Fibroblast of lung (primary cell): ENCODE data around the gene PLEKHH2. TPM values are rescaled to one million over a fixed set of nuclear protein-coding genes. Genes with fewer than 3 reads are reported as not detected.

Experiments
- DNase-seq, 2 donors: peaks; one replicate each; pipeline versions ENCODE4 v3.0.0 to v3.0.0-alpha.2; 2010; ENCODE audit warnings: low read depth in 2 of 2
- H2AFZ ChIP-seq: 2 replicates; pipeline ENCODE4 v1.5.1; 2012; ENCODE audit warnings: low read length, control low read depth, inconsistent platforms
- H3K27ac ChIP-seq: 2 replicates; pipeline ENCODE4 v1.5.1; 2011; ENCODE audit warnings: low read length, control low read depth; ENCODE audit not compliant: insufficient read depth
- H3K27me3 ChIP-seq: 2 replicates; pipeline ENCODE4 v1.5.1; 2011; ENCODE audit warnings: mild to moderate bottlenecking, low read length; ENCODE audit not compliant: control insufficient read depth, insufficient read depth
- H3K36me3 ChIP-seq: 2 replicates; pipeline ENCODE4 v1.5.1; 2011; ENCODE audit warnings: low read length; ENCODE audit not compliant: control insufficient read depth, insufficient read depth
- H3K4me1 ChIP-seq: 2 replicates; pipeline ENCODE4 v1.5.1; 2011; ENCODE audit warnings: low read length; ENCODE audit not compliant: control insufficient read depth, insufficient read depth; ENCODE audit errors: extremely low read depth
- H3K4me2 ChIP-seq: 2 replicates; pipeline ENCODE4 v1.5.1; 2011; ENCODE audit warnings: low read length, control low read depth; ENCODE audit not compliant: insufficient read depth; ENCODE audit errors: extremely low read depth
- H3K4me3 ChIP-seq, 4 experiments: fragments of 200-600 bp in 1 of 4; sonication (generic) in 1 of 4; replicated peaks in 1 of 4; 2 replicates each; pipeline ENCODE4 v1.5.1; 2011 to 2016; ENCODE audit warnings: low read length in 4 of 4, low read depth in 3 of 4, mild to moderate bottlenecking in 3 of 4, control low read depth in 2 of 4, inconsistent platforms in 1 of 4, mixed read lengths in 1 of 4; ENCODE audit not compliant: insufficient read depth in 1 of 4; ENCODE audit errors: control extremely low read depth in 1 of 4
- H3K79me2 ChIP-seq: 2 replicates; pipeline ENCODE4 v1.5.1; 2012; ENCODE audit warnings: mild to moderate bottlenecking, low read length, inconsistent platforms; ENCODE audit not compliant: control insufficient read depth, insufficient read depth
- H3K9ac ChIP-seq: 2 replicates; pipeline ENCODE4 v1.5.1; 2011; ENCODE audit warnings: mild to moderate bottlenecking, low read length, control low read depth; ENCODE audit not compliant: insufficient read depth
- H3K9me3 ChIP-seq: 2 replicates; pipeline ENCODE4 v1.5.1; 2012; ENCODE audit warnings: low read depth, low read length; ENCODE audit not compliant: control insufficient read depth, insufficient read depth
- H4K20me1 ChIP-seq: 2 replicates; pipeline ENCODE4 v1.5.1; 2011; ENCODE audit warnings: low read length; ENCODE audit not compliant: control insufficient read depth, insufficient read depth; ENCODE audit errors: extremely low read depth
- CTCF ChIP-seq, 2 donors: IDR thresholded peaks in 1 of 2; conservative IDR thresholded peaks in 1 of 2; 1 replicate in 1 of 2; 2 replicates in 1 of 2; pipeline ENCODE4 v1.5.1; 2011 to 2012; ENCODE audit warnings: low read length in 2 of 2, control low read depth in 1 of 2, inconsistent platforms in 1 of 2, low read depth in 1 of 2, mild to moderate bottlenecking in 1 of 2
- EZH2 ChIP-seq: IDR thresholded peaks from 2 replicates; pipeline ENCODE4 v1.5.1; 2012; ENCODE audit warnings: low read length, control low read depth, mild to moderate bottlenecking; ENCODE audit errors: missing control alignments
- polyA plus RNA-seq, 2 donors: library from polyadenylated mRNA; depleted of rRNA in 1 of 2; stranded (reverse) in 1 of 2; unstranded in 1 of 2; fragments of >200 nt; gene quantifications; 2 replicates each; pipeline ENCODE4 v1.2.1, GENCODE V29; 2011 to 2012; ENCODE audit warnings: missing spikeins in 1 of 2
- total RNA-seq: library from RNA; depleted of rRNA; stranded (reverse); fragments of >200 nt; gene quantifications from 2 replicates; pipeline ENCODE4 v1.2.1, GENCODE V29; 2014

The PLEKHH2 gene
- total and polyA plus RNA-seq, 2 donors (not counting 1 experiment from before 2014, with no cell fraction given) = 6.9 to 14.0 TPM

- Histone ChIP-seq H4K20me1 (no peaks in the 10 kb centered on the region), H3K36me3 (no peaks in the 10 kb centered on the region), H3K4me3 (no peak overlapping the region), H3K79me2 (no peaks in the 10 kb centered on the region), H3K27ac (no peak overlapping the region), H3K4me2 (no peak overlapping the region), H3K27me3 (no peaks in the 10 kb centered on the region), H3K4me1 (no peaks in the 10 kb centered on the region), H3K9ac (no peak overlapping the region), H3K9me3 (no peaks in the 10 kb centered on the region), H2AFZ (peak overlapping the region; percentile 42)
- TF ChIP-seq CTCF (conservative IDR thresholded peaks at IDR 0.05 in 1 of 2, IDR thresholded peaks at IDR 0.05 in 1 of 2; ENCODE audit: low read depth in 1 of 2, low read length in 2 of 2) = no peak
- no peak for DNase-seq
Observed at GRCh38 chr2:43699761-43700160, 62.7 kb downstream of the PLEKHH2 start.

GRCh38 chr2:43701111-43701510 is 64.1 kb downstream of the PLEKHH2 start:
- H3K27ac ChIP-seq = no peak overlapping the region
- no peaks in the 10 kb centered on the region for H3K4me1 ChIP-seq
- no peaks in the 10 kb centered on the region for H3K36me3 ChIP-seq
- DNase-seq = no peak
- H3K27me3 ChIP-seq = no peaks in the 10 kb centered on the region
- H3K4me2 ChIP-seq = no peak overlapping the region
- no peaks in the 10 kb centered on the region for H3K79me2 ChIP-seq
- H3K9ac ChIP-seq = no peak overlapping the region
- no peak for TF ChIP-seq CTCF (conservative IDR thresholded peaks at IDR 0.05 in 1 of 2, IDR thresholded peaks at IDR 0.05 in 1 of 2; ENCODE audit: low read depth in 1 of 2, low read length in 2 of 2)
- H3K4me3 ChIP-seq = no peak overlapping the region
- no peak overlapping the region for H2AFZ ChIP-seq
- H4K20me1 ChIP-seq = no peaks in the 10 kb centered on the region
- no peaks in the 10 kb centered on the region for H3K9me3 ChIP-seq

GRCh38 chr2:43707255-43708015 is 70.4 kb downstream of the PLEKHH2 start:
- no peaks in the 10 kb centered on the region for H3K27me3 ChIP-seq
- peak overlapping the region; percentile 21 for H2AFZ ChIP-seq
- no peak overlapping the region for H3K4me2 ChIP-seq
- H3K4me1 ChIP-seq = peaks cover 2% of the 10 kb centered on the region
- no peak overlapping the region for H3K27ac ChIP-seq
- H3K79me2 ChIP-seq = no peaks in the 10 kb centered on the region
- no peak overlapping the region for H3K4me3 ChIP-seq
- H3K9me3 ChIP-seq = no peaks in the 10 kb centered on the region
- no peak overlapping the region for H3K9ac ChIP-seq
- no peaks in the 10 kb centered on the region for H3K36me3 ChIP-seq
- no peaks in the 10 kb centered on the region for H4K20me1 ChIP-seq
- peak; percentile 84 to 91 for DNase-seq
- TF ChIP-seq EZH2 (no peak), CTCF (conservative IDR thresholded peaks at IDR 0.05 in 1 of 2, IDR thresholded peaks at IDR 0.05 in 1 of 2; ENCODE audit: low read depth in 1 of 2, low read length in 2 of 2) (no peak)
